GM21786 (cell line): ENCODE results near the gene HABP2.

ENCODE experiments used
- ATAC-seq: cut with Tn5 transposase; IDR thresholded peaks from one replicate; pipeline ENCODE4 v1.9.1; 2021; ENCODE audit not compliant: unreplicated experiment

Gene HABP2

GRCh38 chr10:113552701-113553100 lies at the start of gene HABP2:
Gene HABP2 (plus strand): TSS chr10:113553053. CDS start chr10:113553122, 69 bp downstream.
- ATAC-seq, result no peak

GRCh38 chr10:113503930-113504329 lies 48.9 kb upstream of the HABP2 start:
- ATAC-seq, result no peak

GRCh38 chr10:113504423-113504822 lies 48.4 kb upstream of the HABP2 start:
- no peak for ATAC-seq

GRCh38 chr10:113506476-113506875 lies 46.4 kb upstream of the HABP2 start:
- ATAC-seq, result no peak

- no peak for ATAC-seq
Measured at GRCh38 chr10:113511419-113511818, 41.4 kb upstream of the HABP2 start.

- no peak for ATAC-seq
Measured at GRCh38 chr10:113515161-113515560, 37.7 kb upstream of the HABP2 start.

GRCh38 chr10:113515601-113516000 lies 37.3 kb upstream of the HABP2 start:
- no peak for ATAC-seq

- no peak for ATAC-seq
Measured at GRCh38 chr10:113516061-113516460, 36.8 kb upstream of the HABP2 start.

- ATAC-seq, result no peak
Measured at GRCh38 chr10:113517165-113517900, 35.5 kb upstream of the HABP2 start.

- ATAC-seq, result no peak
Measured at GRCh38 chr10:113517901-113518260, 35.0 kb upstream of the HABP2 start.

GRCh38 chr10:113518415-113518814 lies 34.4 kb upstream of the HABP2 start:
- no peak for ATAC-seq

GRCh38 chr10:113518816-113519591 lies 33.8 kb upstream of the HABP2 start:
- ATAC-seq, result no peak

GRCh38 chr10:113519681-113520115 lies 33.2 kb upstream of the HABP2 start:
- ATAC-seq, result no peak

- ATAC-seq, result no peak
Measured at GRCh38 chr10:113520261-113520660, 32.6 kb upstream of the HABP2 start.

GRCh38 chr10:113520690-113521474 lies 32.0 kb upstream of the HABP2 start:
- peak; percentile 73 for ATAC-seq

- no peak for ATAC-seq
Measured at GRCh38 chr10:113521475-113521795, 31.4 kb upstream of the HABP2 start.

GRCh38 chr10:113522460-113522859 lies 30.4 kb upstream of the HABP2 start:
- ATAC-seq, result no peak

GRCh38 chr10:113523071-113523470 lies 29.8 kb upstream of the HABP2 start:
- ATAC-seq, result no peak

- no peak for ATAC-seq
Measured at GRCh38 chr10:113523628-113524027, 29.2 kb upstream of the HABP2 start.

GRCh38 chr10:113524120-113524519 lies 28.7 kb upstream of the HABP2 start:
- no peak for ATAC-seq

GRCh38 chr10:113524539-113525490 lies 28.0 kb upstream of the HABP2 start:
- no peak for ATAC-seq
